Nephron (organoid): Measurements from ENCODE around the gene SPATS2L.

Experiments
- H3K27ac Mint-ChIP-seq, 3 experiments: 2 replicates each; pipeline ENCODE4 v1.8.0; 2020; ENCODE audit warnings: mixed read lengths in 3 of 3, mild to moderate bottlenecking in 2 of 3, moderate library complexity in 1 of 3
- H3K27me3 Mint-ChIP-seq: 2 replicates; pipeline ENCODE4 v1.8.0; 2021; ENCODE audit warnings: low read depth, mild to moderate bottlenecking, moderate library complexity, mixed read lengths
- H3K36me3 Mint-ChIP-seq: 2 replicates; pipeline ENCODE4 v1.8.0; 2020; ENCODE audit warnings: low read depth, mixed read lengths
- H3K4me1 Mint-ChIP-seq: 2 replicates; pipeline ENCODE4 v1.8.0; 2020; ENCODE audit warnings: mixed read lengths
- H3K4me3 Mint-ChIP-seq, 3 experiments: 2 replicates each; pipeline ENCODE4 v1.8.0; 2020; ENCODE audit warnings: mild to moderate bottlenecking in 3 of 3, mixed read lengths in 3 of 3, moderate library complexity in 2 of 3
- H3K9me3 Mint-ChIP-seq: 2 replicates; pipeline ENCODE4 v1.8.0; 2020; ENCODE audit warnings: mixed read lengths
- TF ChIP-seq, protein P1 (sequence below), 3 experiments: fragments of 200-600 bp; sonication (generic); IDR thresholded peaks; one replicate each; pipeline ENCODE4 v1.5.0; 2021; ENCODE audit warnings: antibody characterized with exemption in 3 of 3; ENCODE audit not compliant: unreplicated experiment in 3 of 3

The SPATS2L gene

DNA sequence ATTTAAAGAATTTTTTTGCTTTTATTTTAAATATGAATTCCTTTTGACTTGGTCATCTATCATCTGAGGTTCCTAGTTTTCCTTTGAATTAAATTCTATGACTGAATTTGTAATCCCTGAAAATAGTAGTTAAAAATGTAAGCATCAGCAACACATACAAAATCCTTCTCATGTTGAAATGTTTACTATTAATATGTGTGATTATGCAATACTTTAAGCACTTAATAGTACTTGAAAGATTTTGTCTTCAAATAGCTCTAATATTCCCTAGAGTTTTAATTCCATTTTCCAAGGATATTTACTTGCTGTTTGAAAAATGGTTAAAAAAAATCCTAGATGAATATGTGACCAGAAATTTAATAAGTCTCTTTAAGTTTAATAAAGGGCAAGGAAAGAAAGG lies 26.6 kb upstream of the SPATS2L start:
- Mint-ChIP-seq H3K4me3 (no peak overlapping the region), H3K36me3 (no peaks in the 10 kb centered on the region), H3K27me3 (peaks cover 13% of the 10 kb centered on the region), H3K4me1 (peaks cover 13% of the 10 kb centered on the region), H3K27ac (no peak overlapping the region), H3K9me3 (no peaks in the 10 kb centered on the region)
- TF ChIP-seq, protein P1, sequence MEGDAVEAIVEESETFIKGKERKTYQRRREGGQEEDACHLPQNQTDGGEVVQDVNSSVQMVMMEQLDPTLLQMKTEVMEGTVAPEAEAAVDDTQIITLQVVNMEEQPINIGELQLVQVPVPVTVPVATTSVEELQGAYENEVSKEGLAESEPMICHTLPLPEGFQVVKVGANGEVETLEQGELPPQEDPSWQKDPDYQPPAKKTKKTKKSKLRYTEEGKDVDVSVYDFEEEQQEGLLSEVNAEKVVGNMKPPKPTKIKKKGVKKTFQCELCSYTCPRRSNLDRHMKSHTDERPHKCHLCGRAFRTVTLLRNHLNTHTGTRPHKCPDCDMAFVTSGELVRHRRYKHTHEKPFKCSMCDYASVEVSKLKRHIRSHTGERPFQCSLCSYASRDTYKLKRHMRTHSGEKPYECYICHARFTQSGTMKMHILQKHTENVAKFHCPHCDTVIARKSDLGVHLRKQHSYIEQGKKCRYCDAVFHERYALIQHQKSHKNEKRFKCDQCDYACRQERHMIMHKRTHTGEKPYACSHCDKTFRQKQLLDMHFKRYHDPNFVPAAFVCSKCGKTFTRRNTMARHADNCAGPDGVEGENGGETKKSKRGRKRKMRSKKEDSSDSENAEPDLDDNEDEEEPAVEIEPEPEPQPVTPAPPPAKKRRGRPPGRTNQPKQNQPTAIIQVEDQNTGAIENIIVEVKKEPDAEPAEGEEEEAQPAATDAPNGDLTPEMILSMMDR (IDR thresholded peaks at IDR 0.05; ENCODE audit: unreplicated experiment in 3 of 3): no peak

DNA sequence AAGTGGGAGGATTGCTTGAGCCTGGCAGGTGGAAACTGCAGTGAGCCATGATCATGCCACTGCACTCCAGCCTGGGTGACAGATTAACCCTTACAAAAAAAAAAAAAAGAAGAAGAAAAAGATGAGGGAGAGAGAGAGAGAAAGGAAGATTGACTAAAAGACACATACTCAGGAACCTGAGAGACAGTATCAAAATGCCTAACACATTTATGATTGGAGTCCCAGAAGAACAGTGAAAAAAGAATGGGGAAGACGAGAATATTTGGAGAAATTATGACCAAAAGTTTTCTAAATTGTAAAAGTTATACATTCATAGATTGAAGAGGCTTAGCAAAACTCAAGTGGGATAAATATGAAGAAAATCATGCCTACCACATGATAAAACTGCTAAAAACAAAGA lies 19.9 kb upstream of the SPATS2L start:
- peaks cover 3% of the 10 kb centered on the region for H3K27me3 Mint-ChIP-seq
- no peak overlapping the region for H3K4me3 Mint-ChIP-seq
- no peaks in the 10 kb centered on the region for H3K4me1 Mint-ChIP-seq
- H3K27ac Mint-ChIP-seq: no peak overlapping the region
- TF ChIP-seq, protein P1 (IDR thresholded peaks at IDR 0.05; ENCODE audit: unreplicated experiment in 3 of 3): no peak
- no peaks in the 10 kb centered on the region for H3K36me3 Mint-ChIP-seq
- peaks cover 11% of the 10 kb centered on the region for H3K9me3 Mint-ChIP-seq

DNA sequence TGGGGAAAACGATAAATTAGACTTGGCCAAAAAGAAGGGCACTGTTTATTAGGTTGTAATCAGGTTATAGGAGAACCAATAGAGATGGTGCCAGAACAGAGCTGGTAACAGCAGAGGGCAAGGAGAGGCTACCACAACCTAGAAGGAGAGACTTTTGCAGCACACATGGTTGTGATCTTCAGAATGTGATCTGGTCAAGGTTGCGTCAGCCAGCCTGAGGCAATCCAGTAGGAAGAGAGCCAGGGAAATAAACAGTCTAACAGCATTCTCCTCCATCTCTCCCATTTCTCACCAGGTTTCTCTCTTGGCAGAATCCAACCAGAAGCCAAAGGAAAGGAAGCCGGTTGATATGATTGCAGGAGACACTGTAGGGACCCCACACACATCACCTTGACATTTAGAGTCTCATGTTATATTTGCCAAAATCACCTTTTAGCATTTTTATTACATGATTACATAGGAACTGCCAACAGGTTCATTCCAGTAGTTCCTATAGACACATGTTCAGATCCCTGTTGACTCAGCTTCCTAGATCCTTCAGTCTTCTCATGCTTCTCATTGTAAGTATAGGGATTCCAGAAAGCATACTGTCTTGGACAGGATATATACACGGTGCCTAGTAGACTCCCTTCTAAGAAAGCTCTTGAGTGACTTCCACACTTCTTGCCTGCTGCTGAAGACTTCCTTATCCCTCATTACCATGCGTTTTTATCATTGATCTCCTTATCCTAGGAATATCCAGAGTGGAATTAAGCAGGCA lies 17.6 kb upstream of the SPATS2L start:
- no peak overlapping the region for H3K4me3 Mint-ChIP-seq
- no peaks in the 10 kb centered on the region for H3K4me1 Mint-ChIP-seq
- H3K27ac Mint-ChIP-seq: no peak overlapping the region
- H3K9me3 Mint-ChIP-seq: peaks cover 11% of the 10 kb centered on the region
- peaks cover 3% of the 10 kb centered on the region for H3K27me3 Mint-ChIP-seq
- TF ChIP-seq, protein P1 (IDR thresholded peaks at IDR 0.05; ENCODE audit: unreplicated experiment in 3 of 3): no peak
- H3K36me3 Mint-ChIP-seq: no peaks in the 10 kb centered on the region

DNA sequence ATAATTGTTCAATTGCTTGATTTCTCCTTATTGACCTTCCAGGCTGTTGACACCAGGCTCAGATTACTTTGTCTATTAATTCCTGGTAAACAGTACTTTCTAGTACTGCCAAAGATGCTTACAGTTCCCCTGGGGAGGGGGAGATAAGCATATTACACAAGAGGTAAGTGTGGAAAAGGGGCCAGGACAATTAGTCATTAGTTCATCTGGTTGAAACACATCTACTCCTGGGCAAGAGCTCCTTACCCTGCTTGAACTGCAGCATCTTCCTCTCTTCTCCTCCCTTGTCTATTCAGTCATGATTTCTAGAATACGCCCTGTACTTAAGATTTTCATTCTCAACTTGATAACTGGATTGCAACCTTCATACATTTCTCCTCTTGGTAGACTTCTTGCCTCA lies 10.4 kb upstream of the SPATS2L start:
- peaks cover 33% of the 10 kb centered on the region for H3K4me1 Mint-ChIP-seq
- no peaks in the 10 kb centered on the region for H3K27me3 Mint-ChIP-seq
- H3K4me3 Mint-ChIP-seq: no peak overlapping the region
- no peaks in the 10 kb centered on the region for H3K9me3 Mint-ChIP-seq
- no peak overlapping the region for H3K27ac Mint-ChIP-seq
- no peaks in the 10 kb centered on the region for H3K36me3 Mint-ChIP-seq
- TF ChIP-seq, protein P1 (IDR thresholded peaks at IDR 0.05; ENCODE audit: unreplicated experiment in 3 of 3): no peak

DNA sequence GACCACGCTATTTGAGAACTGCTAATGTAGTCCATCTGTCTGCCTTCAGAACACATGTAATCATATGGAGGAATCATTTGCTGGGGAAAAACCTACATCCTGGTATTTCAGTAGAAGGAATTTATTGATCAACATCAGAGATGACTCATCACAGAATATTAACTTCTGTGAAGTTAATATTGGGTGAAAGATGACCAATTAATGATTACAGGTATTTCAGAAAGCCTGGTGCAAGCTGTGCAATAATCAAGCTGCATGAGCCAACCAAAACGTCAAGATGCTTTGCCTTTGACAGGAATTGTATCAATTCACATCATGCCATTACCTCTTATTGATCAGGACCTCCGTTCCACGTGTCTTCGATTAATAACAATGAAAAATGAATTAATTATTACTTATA lies 9.4 kb upstream of the SPATS2L start:
- TF ChIP-seq, protein P1 (IDR thresholded peaks at IDR 0.05; ENCODE audit: unreplicated experiment in 3 of 3): no peak
- no peaks in the 10 kb centered on the region for H3K27me3 Mint-ChIP-seq
- peaks cover 39% of the 10 kb centered on the region for H3K4me1 Mint-ChIP-seq

DNA sequence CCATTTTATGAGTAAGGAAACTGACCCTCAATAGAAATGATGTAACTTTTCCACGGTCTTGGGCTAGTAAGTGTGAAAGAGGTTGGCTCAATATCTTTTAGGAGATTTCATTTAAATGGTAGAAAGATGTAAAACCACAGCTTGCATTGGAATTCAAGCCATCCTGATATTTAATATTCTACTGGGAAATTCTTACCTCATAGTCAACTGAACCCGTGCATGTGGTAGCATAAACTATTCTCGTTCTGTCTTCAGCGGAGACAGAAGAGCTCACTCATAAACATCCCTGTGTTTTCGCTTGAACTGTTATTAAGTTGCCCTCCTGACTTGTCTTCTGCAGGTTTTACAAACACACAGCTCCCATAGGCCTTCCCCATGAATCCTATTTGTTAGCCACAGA lies 8.5 kb upstream of the SPATS2L start:
- no peaks in the 10 kb centered on the region for H3K27me3 Mint-ChIP-seq

More for the DNA sequence above, 9.4 kb upstream of the SPATS2L start:
- Mint-ChIP-seq H3K4me3 (no peak overlapping the region), H3K36me3 (no peaks in the 10 kb centered on the region), H3K9me3 (no peaks in the 10 kb centered on the region), H3K27ac (no peak overlapping the region)

More for the DNA sequence above, 8.5 kb upstream of the SPATS2L start:
- H3K4me3 Mint-ChIP-seq: no peak overlapping the region
- peak overlapping the region; percentile 39 to 81 (median 64) for H3K27ac Mint-ChIP-seq
- H3K9me3 Mint-ChIP-seq: no peaks in the 10 kb centered on the region
- peaks cover 48% of the 10 kb centered on the region for H3K4me1 Mint-ChIP-seq
- H3K36me3 Mint-ChIP-seq: no peaks in the 10 kb centered on the region
- TF ChIP-seq, protein P1 (IDR thresholded peaks at IDR 0.05; ENCODE audit: unreplicated experiment in 3 of 3): no peak
